HG03280 (cell line): ENCODE measurements around the gene SLC35B2.

Experiments
- ATAC-seq: cut with Tn5 transposase; IDR thresholded peaks from one replicate; pipeline ENCODE4 v1.9.1; 2021; ENCODE audit warnings: mild to moderate bottlenecking, moderate library complexity; ENCODE audit not compliant: unreplicated experiment

Gene SLC35B2

DNA sequence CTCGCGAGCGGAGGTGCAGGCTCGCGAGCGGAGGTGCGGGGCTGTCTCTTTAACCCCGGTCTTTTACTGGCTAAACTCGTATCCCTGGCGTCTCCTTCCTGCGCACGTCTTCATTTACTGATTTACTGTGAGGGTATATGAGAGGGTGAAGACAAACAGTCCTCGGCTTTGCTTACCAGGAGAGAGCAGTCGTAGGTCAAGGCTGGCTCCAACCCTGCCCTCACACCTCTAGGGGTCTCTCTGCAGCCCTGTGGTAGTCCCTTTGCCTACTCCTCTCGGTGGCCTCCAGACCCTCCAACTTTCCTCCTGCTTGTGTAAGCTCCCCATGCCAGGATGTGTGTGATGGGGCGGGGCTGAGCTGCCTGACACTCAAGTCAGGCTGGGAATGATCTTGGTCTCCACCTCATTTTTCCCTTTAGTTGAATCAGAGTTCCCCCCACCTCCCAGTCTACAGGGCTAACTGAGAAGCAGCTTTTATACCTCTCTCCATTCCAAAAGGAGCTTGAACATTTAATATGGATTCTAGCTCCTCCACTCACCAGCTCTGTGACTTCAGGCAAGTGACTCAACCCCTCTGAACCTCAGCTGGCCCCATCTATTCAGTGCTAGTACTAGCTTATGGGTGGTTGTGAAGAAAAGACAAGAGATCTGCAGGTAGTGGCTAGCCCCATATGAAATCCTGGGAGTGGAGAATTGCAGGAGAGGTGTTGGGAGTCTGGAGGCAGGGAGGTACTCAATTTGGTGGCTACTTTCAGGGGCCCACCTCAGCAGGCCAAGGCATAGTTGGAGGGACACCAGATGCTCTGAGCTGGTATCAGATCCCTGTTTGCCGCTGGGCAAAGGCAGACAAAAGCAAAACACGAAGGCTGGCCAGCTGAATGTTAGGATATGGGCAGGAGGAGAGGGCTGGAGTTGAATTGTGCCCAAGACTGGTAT is 33.0 kb downstream of the SLC35B2 start:
- ATAC-seq, result no peak

DNA sequence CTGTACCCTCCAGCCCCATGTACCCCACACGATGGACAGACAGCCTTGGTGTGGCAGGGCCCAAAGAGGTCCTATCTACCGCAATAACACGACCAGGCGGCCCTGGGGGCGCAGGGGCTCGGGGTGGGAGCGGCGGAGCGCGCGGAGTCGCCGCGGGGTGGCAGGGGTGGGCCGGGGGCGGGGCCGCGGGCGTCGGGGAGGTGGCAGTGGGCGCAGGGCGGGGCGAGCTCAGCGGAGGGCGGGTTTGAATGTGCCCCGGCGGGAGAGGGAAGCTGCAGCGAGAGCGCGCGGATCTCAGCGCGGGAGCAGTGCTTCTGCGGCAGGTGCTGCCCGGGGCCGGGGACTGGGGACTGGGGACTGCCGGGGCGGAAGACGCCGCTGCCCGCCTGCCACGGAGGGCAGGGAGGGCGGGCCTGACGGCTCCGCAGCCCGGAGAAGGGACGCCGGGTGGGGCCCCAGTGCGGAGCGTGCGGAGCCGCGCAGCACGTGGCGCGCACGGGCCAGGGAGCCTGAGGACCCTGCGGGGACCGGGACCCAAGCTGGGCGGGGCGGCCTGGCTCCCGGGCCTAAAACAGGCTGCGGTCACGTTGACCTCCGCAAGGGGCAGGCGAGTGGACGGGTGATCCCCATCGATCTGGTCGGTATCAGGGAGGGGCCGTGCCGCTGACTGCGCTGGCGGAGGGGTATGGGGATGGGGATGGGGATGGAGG is 33.9 kb downstream of the SLC35B2 start, which contains the start of gene SLC29A1:
TSS of gene SLC29A1 (plus strand) at position 277 of the 710 bp plus-strand sequence. CDS start 3,719 bp downstream, outside the sequence.
- peak; percentile 46 for ATAC-seq

DNA sequence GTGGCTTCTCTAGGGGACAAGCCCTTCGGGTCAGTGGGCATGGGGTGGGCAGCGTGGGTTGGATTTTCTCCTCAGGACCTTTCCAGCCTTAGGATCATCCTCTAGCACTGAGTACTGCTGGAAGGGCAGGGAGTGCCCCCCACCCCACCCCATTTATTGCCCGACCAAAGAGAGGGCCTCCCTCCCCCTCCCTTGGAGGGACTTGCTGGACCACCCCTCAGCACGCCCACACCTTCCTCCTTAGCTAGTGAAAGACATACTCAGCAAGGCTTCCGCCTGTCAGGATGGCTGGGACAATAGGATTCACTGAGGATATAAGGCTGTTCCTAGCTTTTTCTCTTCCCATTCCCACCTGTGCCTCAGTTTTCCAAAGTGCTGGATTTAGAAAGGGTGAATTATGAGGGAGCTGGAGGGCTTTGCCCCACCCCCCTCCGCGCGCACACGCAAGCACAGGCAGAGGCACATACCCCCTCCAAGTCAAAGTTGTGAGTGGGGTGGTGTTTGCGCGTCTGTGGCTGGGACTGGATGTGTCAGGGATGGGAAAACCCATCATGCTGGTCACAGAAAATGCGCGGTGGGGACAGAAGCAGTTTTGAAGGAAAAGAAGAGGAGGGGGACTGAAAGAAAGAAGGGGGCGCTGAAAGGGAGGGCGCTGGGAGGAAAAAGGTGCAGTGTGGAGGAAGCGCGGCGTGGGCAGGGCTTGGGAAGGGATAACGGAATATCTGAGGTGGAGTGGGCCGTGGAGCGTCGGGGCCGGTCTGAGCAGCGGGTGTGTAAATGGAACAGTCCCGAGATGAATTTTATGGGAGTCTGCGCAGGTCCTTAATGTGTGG is 34.6 kb downstream of the SLC35B2 start:
- ATAC-seq, result no peak

DNA sequence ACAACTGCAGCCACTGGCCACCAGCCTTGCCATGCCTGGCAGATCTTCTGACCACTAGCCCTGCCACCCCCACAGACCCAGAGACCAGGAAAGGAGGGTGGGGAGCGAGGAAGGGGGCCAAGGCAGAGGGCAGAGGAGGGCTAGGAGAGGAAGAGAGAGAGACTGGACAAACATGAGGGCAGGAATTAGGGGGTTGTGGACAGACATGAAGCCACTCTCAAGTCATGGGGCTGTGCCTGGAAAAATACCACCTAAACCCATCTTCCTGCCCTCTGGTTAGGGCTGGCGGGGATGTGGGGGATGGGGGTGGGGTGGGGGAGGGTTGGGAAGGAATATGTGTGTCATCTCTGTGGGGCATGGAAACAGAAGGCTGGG is 35.4 kb downstream of the SLC35B2 start:
- ATAC-seq, result no peak

DNA sequence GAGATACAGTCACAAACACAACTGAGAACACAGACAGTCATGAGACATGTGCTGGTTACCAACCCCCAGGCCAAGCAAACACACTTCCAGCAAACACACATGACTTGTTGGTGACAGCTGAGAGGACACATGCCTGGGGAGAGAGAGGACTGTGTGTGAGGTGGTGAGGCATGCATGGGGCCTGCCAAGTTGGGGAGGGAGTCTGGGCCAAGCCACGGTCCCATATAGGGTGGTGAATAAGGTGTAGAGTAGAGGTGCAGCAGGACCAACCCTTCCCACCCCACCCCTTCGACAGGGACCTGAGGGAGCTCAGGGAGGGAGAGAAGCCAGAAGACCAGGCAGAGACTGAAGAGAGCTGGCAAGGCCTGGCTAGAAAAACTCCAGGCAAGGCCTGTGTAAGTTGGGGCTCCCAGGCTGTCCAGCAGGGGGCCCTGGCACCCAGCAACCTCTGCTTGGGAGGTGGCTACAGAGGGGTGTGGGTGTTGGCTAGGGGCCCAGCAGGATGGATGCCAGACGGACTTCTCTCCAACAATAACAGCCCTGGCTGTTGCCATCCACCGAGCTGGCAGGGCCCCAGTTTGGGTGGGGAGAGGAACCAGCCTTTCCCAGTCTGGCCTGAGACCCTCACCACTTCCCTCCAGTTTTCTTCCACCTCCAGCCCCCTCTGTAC is 35.9 kb downstream of the SLC35B2 start:
- ATAC-seq, result peak; percentile 42

DNA sequence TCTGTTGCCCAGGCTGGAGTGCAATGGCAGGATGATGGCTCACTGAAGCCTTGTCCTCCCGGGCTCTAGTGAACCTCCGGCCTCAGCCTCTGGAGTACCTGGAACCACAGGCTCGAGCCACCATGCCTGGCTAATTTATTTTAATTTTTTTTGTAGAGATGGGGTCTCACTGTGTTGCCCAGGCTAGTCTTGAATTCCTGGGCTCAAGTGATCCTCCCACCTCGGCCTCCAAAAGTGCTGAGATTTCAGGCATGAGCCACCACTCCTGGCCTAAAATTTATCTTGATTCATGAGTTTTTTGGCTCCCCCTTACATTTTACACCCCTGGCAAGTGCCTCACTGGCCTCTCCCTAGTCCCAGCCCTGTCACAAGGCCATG is 36.4 kb downstream of the SLC35B2 start:
- no peak for ATAC-seq

DNA sequence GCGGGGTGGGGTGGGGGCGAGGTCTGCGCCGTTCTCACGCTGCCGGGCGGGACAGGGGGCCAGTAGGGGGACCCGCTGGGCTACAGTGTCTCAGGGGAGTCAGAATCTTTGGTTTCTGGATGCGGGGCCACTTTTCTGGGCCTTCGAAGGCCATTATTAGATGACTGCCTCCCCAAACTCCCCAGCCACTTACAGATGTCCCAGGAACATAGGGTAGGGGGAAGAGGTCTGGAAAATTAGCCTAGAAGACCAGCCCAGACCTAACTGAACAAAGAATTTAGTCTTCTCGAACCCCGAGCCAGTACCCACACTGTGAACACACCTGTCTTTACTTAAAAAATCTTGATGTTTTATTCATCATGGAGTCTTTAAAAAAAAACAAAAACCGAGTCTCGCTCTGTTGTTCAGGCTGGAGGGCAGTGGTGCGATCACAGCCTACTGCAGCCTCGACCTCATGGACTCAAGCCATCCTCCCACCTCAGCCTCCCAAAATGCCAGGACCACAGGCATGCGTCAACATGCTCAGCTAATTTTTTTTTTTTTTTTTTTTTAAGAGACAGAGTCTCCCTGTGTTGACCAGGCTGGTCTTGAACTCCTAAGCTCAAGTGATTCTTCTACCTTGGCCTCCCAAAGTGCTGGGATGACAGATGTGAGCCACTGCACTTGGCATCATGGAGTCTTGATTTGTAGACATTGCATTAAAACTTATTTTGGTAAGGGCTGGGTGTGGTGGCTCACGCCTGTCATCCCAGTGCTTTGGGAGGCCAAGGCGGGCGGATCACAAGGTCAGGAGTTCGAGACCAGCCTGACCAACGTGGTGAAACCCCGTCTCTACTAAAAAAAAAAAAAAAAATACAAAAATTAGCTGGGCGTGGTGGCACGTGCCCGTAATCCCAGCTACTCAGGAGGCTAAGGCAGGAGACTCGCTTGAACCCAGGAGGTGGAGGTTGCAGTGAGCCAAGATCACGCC is 37.2 kb downstream of the SLC35B2 start:
- no peak for ATAC-seq

DNA sequence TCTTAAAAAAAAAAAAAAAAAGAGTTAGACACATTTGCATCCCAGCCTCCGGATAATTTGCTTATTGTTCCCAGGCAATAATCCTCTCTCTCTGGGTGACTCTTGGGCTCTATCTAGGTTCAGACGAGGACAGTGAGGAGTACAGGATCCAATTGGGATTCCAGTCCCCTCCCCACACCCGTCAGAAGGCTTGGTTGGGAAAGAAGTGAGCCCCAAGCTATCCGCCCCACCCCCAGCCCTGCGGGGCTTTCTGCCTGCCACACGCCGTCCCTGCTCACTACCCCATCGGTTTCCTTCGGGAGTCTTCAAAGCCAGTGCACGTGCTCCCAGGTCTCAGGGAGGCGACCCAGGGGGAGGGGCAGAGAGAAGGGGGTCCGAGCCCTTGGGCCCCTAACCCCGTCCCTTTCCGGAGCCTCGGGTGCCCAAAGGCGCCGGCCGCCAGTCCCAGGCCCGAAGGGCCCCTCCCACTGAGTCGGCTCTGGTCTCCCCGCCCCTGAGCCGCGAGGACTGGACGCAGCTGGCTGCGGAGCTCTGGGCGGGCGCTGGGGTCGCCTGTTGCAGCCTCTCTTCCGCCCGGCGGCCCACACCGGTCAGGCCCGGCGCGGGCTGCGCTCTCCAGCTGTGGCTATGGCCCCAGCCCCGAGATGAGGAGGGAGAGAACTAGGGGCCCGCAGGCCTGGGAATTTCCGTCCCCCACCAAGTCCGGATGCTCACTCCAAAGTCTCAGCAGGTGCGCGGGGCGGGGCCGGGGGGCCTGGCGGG is 38.1 kb downstream of the SLC35B2 start:
- peak; percentile 59 for ATAC-seq

DNA sequence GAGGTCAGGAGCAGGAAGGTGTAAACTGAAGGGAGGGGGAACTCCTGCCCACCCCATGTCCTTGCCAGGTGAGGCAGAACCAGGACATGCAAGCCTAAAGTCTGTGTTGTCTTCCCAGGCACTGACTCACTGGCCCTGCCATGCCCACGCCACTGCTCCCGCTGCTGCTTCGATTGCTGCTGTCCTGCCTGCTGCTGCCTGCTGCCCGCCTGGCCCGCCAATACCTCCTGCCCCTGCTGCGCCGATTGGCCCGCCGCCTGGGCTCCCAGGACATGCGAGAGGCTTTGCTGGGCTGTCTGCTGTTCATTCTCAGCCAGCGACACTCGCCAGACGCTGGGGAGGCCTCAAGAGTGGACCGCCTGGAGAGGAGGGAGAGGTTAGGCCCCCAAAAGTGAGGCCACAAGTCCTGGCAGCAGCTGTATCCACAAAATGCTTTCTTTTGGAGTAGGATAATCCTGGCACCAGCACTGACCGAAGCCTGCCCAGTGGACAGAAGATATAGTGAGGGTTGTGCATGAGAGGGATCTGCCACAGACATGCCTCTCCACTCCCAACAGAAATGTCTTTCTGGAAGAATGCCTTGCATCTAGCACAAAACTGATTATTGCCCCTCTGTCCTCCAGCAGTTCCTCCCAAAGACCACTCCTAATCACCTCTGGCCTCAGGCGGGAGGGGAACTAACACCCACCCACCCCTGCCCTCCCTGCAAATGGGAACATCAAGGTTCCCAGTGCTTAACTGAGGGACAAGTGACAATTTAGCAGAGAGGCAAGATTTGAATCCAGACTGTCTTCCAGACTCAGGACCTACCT is 39.8 kb downstream of the SLC35B2 start:
- no peak for ATAC-seq

DNA sequence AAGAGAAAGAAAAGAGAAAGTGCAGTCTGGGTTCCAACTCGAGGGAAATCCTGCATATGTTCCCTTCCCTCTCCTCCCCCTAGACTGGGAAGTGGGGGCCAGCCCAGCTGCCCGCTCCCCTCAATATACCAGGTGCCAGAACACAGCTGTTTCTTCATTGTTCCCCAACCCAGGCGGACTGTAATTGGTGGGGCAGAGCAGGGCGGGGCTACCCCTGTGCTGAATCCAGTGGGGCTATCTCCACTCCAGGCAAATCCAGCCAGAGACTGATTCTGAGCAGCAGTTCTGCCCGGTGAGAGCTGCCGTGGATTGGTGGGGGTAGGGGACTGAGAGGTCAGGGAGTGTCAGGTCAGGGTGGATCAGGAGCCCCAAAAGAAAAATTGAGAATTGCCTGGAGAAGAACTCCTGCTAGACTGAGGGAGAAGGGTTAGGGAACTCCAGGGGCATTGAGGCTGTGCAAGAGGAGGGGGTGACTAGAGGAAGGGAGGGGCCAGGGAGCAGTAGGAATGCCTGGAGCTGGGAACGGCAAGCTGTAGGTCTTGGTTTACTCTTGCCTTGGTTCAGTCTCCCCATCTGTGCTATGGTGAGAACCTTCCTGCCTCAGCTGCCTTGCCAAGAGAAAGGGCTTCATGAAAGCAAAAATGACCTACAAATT is 40.5 kb downstream of the SLC35B2 start, which contains the start of gene MYMX:
TSS of gene MYMX (plus strand) at position 250 of the 655 bp plus-strand sequence. CDS start 546 bp downstream, outside the sequence.
- no peak for ATAC-seq

DNA sequence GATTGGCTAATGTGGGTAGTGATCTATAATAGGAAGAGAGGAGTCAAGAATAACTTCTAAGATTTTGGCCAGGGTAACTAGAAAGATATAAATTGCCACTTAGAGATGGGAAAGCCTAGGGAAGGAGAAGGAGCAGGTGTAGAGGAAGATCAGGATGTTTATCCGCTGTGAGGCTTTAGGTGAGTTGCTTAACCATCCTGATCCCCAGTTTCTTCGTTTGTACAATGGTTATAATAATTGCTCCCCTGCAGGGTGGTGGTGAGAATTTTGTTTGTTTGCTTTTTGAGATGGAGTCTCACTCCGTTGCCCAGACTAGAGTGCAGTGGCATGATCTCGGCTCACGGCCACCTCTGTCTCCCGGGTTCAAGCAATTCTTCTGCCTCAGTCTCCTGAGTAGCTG is 43.0 kb downstream of the SLC35B2 start:
- no peak for ATAC-seq

DNA sequence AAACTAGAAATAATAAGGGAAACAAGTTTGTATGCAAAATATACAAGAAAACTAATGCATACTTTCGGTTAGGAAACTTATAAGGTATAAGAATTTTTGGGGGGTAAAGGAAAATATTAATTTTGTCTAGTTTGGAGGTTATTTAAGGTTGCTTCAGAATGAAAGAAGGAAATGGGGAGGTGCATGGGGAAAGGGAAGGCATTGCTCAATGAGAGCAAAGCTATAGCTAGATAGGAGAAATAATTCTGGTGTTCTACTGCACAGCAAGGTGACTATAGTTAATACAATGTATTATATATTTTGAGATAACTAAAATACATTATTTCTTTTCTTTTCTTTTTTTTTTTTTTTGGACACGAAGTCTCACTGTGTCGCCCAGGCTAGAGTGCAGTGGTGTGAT is 46.0 kb downstream of the SLC35B2 start:
- no peak for ATAC-seq

DNA sequence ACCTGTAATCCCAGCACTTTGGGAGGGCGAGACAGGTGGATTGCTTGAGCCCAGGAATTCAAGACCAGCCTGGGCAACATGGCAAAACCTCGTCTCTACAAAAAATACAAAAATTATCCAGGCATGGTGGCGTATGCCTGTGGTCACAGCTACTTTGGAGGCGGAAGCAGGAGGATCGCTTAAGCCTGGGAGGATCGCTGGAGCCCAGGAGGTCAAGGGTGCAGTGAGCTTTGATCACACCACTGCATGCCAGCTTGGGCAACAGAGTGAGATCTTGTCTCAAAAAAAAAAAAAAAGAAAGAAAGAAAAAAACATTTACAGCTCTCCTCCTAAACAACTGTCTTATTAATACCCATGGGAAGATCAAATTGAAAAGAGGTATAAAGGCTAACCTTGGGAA is 49.4 kb downstream of the SLC35B2 start:
- no peak for ATAC-seq
